GM10248 (cell line): ENCODE results near the gene HNRNPK.
A peak's percentile ranks its signal among the peaks of the same experiment; 100 is the strongest.

Experiments used
- CTCF ChIA-PET: fragments of 300-600 bp; sonication (Branson Sonifier 250); formaldehyde crosslinking; extraction: SDS; loops from one replicate; lab custom pipeline; 2021; ENCODE audit warnings: antibody characterized with exemption; lab: Yijun Ruan, JAX
- POLR2A ChIA-PET: fragments of 350-650 bp; sonication (Branson Sonifier 250); formaldehyde crosslinking; extraction: SDS; loops from one replicate; lab custom pipeline; 2020; ENCODE audit warnings: antibody characterized with exemption; lab: Yijun Ruan, JAX
- DNase-seq: peaks from one replicate; pipeline ENCODE4 v3.0.0; 2012; ENCODE audit errors: extremely low spot score
- TF ChIP-seq, protein P1 (sequence below): IDR thresholded peaks from 2 replicates; pipeline ENCODE4 v1.5.1; 2012; ENCODE audit warnings: mild to moderate bottlenecking, low read depth; ENCODE audit errors: extremely low read depth, missing control alignments, control extremely low read depth

The HNRNPK gene

DNA sequence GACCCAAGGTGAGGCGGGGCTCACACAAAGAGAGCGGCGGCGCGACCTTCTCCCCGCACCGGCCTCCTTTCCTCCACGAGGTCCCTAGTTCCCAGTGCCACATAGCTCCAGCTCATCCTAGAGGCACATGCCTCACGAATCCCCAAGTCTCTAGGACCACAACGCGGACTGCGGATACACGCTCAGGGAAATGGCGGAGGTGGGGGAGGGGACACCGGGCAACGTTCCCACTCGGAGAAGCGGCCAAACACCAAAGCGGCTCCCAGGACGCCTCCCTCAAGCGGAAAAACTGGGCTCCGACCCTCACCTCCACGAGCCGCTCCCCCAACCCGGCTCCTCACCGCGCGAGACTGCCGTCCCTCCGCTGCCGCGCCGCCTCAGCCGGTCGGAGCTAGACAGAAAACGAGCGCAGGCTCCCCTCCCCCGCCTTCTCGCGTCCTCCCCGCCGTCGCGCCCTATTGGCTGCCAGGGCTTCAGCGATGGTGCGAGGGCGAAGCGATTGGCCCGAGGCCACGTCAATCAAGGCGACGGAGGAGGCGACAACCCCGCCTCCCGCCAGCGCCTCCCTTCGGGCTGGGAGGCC lies at the start of gene HNRNPK:
Gene HNRNPK (minus strand): TSS at position 404 of the 583 bp plus-strand sequence. CDS start 1,963 bp downstream, outside the sequence.
- POLR2A ChIA-PET: interaction anchor here (1.0 to 1.8 kb wide), 3 partner anchors 8 to 58 kb away, joined by 4 to 8 read pairs (median 4); partner anchors contain the start of gene KIF27
- TF ChIP-seq, protein P1, sequence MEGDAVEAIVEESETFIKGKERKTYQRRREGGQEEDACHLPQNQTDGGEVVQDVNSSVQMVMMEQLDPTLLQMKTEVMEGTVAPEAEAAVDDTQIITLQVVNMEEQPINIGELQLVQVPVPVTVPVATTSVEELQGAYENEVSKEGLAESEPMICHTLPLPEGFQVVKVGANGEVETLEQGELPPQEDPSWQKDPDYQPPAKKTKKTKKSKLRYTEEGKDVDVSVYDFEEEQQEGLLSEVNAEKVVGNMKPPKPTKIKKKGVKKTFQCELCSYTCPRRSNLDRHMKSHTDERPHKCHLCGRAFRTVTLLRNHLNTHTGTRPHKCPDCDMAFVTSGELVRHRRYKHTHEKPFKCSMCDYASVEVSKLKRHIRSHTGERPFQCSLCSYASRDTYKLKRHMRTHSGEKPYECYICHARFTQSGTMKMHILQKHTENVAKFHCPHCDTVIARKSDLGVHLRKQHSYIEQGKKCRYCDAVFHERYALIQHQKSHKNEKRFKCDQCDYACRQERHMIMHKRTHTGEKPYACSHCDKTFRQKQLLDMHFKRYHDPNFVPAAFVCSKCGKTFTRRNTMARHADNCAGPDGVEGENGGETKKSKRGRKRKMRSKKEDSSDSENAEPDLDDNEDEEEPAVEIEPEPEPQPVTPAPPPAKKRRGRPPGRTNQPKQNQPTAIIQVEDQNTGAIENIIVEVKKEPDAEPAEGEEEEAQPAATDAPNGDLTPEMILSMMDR: no peak
- CTCF ChIA-PET: interaction anchor here (1.1 to 1.7 kb wide), 3 partner anchors 9 to 193 kb away, joined by 3 to 8 read pairs (median 3); no protein-coding TSS in a partner anchor
- DNase-seq: peak; percentile 99

DNA sequence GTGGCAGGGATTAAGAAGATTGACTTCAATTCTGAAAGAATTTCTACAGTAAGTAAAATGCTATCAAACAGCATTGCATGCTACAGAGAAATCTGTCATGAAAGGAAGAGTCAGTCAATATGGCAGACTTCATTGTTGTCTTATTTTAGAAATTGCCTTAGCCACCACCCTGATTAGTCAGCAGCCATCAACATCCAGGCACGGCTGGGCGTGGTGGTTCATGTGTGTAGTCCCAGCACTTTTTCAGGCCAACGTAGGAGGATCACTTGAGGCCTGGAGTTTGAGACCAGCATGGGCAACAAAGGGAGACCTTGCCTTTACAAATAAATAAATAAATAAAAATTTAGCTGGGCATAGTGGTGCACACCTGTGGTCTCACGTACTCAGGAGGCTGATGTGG lies 47.2 kb upstream of the HNRNPK start:
- TF ChIP-seq, protein P1: no peak
- no peak for DNase-seq
- ChIA-PET POLR2A (no interaction called here), CTCF (no interaction called here)

DNA sequence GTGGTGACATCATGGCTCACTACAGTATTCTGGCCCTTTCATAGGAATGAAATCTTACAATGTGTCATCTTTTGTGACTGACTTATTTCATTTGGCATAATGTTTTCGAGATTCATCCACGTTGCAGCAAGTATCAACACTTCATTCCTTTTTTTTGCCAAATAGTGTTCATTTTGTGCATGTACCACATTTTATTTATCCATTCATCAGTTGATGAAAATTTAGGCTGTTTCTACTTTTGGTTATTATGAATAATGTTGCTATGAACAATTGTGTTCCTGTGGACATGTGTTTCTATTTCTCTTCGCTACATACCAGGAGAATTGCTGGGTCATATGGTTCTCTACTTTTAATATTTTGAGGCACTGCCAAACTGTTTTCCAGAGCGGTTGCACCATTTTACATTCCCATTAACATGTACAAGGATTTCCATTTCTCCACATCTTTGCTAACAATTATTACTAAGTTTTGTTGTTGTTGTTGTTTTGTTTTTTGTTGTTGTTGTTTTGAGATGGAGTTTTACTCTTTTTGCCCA lies 44.1 kb upstream of the HNRNPK start:
- ChIA-PET CTCF (no interaction called here), POLR2A (no interaction called here)
- TF ChIP-seq, protein P1: no peak
- DNase-seq: no peak

DNA sequence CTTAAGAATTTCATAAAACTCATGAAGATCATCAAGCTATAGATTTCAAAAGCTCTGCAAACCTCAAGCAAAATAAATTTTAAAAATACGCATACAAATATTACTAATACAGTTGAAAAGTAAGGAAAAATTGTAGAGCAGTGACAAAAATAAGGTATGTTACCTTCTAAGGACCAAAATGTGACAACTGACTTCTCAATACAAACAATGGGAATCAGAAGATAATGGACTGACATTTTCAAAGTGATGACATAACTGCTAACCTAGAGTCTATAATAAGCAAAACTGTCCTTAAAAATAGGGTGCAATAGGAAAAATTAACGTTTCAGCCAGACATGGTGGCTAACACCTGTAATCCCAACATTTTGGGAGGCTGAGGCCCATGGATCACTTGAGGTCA lies 27.6 kb upstream of the HNRNPK start:
- TF ChIP-seq, protein P1: no peak
- ChIA-PET CTCF (interaction anchor here (1.1 kb wide), 1 partner anchor 18 kb away, joined by 3 read pairs; no protein-coding TSS in a partner anchor), POLR2A (no interaction called here)
- DNase-seq: no peak

DNA sequence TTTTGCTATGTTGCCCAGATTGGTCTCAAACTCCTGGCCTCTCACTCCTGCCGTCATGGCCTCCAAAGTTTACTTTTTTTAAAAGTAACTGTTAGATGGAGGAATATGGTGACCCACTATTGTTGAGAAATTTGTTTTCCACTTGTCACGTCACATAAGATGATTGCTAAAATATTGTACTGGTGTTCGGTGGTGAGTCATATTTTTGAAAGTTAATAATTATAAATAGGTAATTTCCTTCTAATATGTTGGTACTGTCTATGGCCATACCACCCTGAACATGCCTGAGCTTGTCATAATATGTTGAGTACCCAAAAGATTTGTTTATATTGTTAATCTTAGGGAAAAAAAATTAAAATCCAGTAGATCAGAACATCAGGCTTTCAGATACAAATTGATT lies 23.2 kb upstream of the HNRNPK start:
- no peak for DNase-seq
- ChIA-PET POLR2A (no interaction called here), CTCF (interaction anchor here (1.0 kb wide), 1 partner anchor 11 kb away, joined by 3 read pairs; no protein-coding TSS in a partner anchor)
- TF ChIP-seq, protein P1: no peak

DNA sequence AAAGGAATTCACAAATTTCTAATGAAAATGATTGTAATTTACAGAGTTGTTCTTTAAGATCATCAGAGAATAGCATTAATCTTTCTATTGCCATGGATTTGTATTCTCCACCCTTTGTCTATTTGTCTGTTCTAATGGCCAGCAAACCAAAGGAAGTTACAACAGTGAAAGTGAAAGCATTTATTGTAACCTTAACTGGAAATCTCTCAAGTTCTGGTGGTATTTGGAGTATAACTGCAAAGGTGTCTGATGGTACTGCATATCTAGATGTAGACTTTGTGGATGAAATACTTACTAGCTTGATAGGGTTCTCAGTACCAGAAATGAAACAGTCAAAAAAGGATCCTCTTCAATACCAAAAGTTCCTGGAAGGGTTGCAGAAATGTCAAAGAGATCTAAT lies 22.3 kb upstream of the HNRNPK start:
- TF ChIP-seq, protein P1: no peak
- DNase-seq: peak; percentile 21
- CTCF ChIA-PET: interaction anchor here (0.6 kb wide), 1 partner anchor 254 kb away, joined by 3 read pairs; no protein-coding TSS in a partner anchor
- POLR2A ChIA-PET: no interaction called here
